ENCODE results near the gene SNX27. TPM values are rescaled to one million over a fixed set of nuclear protein-coding genes. Genes with fewer than 3 reads are reported as not detected.
"Not testable (repeated sequence)": the region's sequence is repeated elsewhere in the genome, so short reads cannot be mapped to it uniquely, and the experiment has no call there.

Gene SNX27
- polyA plus RNA-seq, 4 donors = 4.3 to 19.2 (median 7.0) TPM

GRCh38 chr1:151655371-151655770 lies 43.5 kb downstream of the SNX27 start:
- Histone ChIP-seq H3K27ac (ENCODE audit: low read depth in 1 of 3, low read length in 2 of 3) (no peak overlapping the region), H3K27me3 (ENCODE audit: control insufficient read depth in 3 of 3, insufficient read depth in 3 of 3, low read length in 3 of 3) (no peaks in the 10 kb centered on the region), H3K4me3 (ENCODE audit: low read depth in 1 of 3, low read length in 3 of 3) (no peak overlapping the region), H3K9me3 (ENCODE audit: control insufficient read depth in 2 of 2, insufficient read depth in 1 of 2, low read depth in 1 of 2, low read length in 1 of 2) (peaks cover 0 to 17% of the 10 kb centered on the region in 2 donors), H3K36me3 (ENCODE audit: control insufficient read depth in 3 of 3, insufficient read depth in 2 of 3, low read depth in 1 of 3, low read length in 3 of 3) (peaks cover 0 to 34% (median 0%) of the 10 kb centered on the region in 3 donors), H3K4me1 (ENCODE audit: control insufficient read depth in 3 of 3, insufficient read depth in 2 of 3, low read depth in 1 of 3, low read length in 2 of 3) (peaks cover 0 to 3% (median 0%) of the 10 kb centered on the region in 3 donors)
- no peak for DNase-seq
- WGBS, 3 donors = 69 to 88% (median 74%) methylated on average over 3 of the region's 3 CpGs
- no peak for FAIRE-seq

GRCh38 chr1:151661751-151662150 lies 49.9 kb downstream of the SNX27 start:
- peaks cover 0 to 24% (median 2%) of the 10 kb centered on the region in 3 donors for H3K36me3 ChIP-seq (ENCODE audit: control insufficient read depth in 3 of 3, insufficient read depth in 2 of 3, low read depth in 1 of 3, low read length in 3 of 3)
- 8 to 45% (median 28%) methylated on average over 6 of the region's 6 CpGs for WGBS, 3 donors
- H3K27ac ChIP-seq (ENCODE audit: low read depth in 1 of 3, low read length in 2 of 3) = peak overlapping the region; percentile 14 to 51 (median 20)
- H3K27me3 ChIP-seq (ENCODE audit: control insufficient read depth in 3 of 3, insufficient read depth in 3 of 3, low read length in 3 of 3) = no peaks in the 10 kb centered on the region
- DNase-seq (peak; percentile 44 to 65), FAIRE-seq (no peak)
- no peaks in the 10 kb centered on the region for H3K9me3 ChIP-seq (ENCODE audit: control insufficient read depth in 2 of 2, insufficient read depth in 1 of 2, low read depth in 1 of 2, low read length in 1 of 2)
- no peak overlapping the region for H3K4me3 ChIP-seq (ENCODE audit: low read depth in 1 of 3, low read length in 3 of 3)
- peaks cover 0 to 3% (median 0%) of the 10 kb centered on the region in 3 donors for H3K4me1 ChIP-seq (ENCODE audit: control insufficient read depth in 3 of 3, insufficient read depth in 2 of 3, low read depth in 1 of 3, low read length in 2 of 3)

GRCh38 chr1:151668090-151668489 lies 56.2 kb downstream of the SNX27 start:
- no peaks in the 10 kb centered on the region for H3K27me3 ChIP-seq (ENCODE audit: control insufficient read depth in 3 of 3, insufficient read depth in 3 of 3, low read length in 3 of 3)
- H3K4me3 ChIP-seq (ENCODE audit: low read depth in 1 of 3, low read length in 3 of 3) = no peak overlapping the region
- peaks cover 0 to 7% (median 2%) of the 10 kb centered on the region in 3 donors for H3K36me3 ChIP-seq (ENCODE audit: control insufficient read depth in 3 of 3, insufficient read depth in 2 of 3, low read depth in 1 of 3, low read length in 3 of 3)
- FAIRE-seq = no peak
- 78 to 87% (median 86%) methylated on average over 3 of the region's 3 CpGs for WGBS, 3 donors
- H3K4me1 ChIP-seq (ENCODE audit: control insufficient read depth in 3 of 3, insufficient read depth in 2 of 3, low read depth in 1 of 3, low read length in 2 of 3) = no peaks in the 10 kb centered on the region
- peaks cover 0 to 4% of the 10 kb centered on the region in 2 donors for H3K9me3 ChIP-seq (ENCODE audit: control insufficient read depth in 2 of 2, insufficient read depth in 1 of 2, low read depth in 1 of 2, low read length in 1 of 2)
- DNase-seq = no peak
- H3K27ac ChIP-seq (ENCODE audit: low read depth in 1 of 3, low read length in 2 of 3) = no peak overlapping the region

- H3K4me3 ChIP-seq (ENCODE audit: low read depth in 1 of 3, low read length in 3 of 3); H3K27me3 ChIP-seq (ENCODE audit: control insufficient read depth in 3 of 3, insufficient read depth in 3 of 3, low read length in 3 of 3); H3K36me3 ChIP-seq (ENCODE audit: control insufficient read depth in 3 of 3, insufficient read depth in 2 of 3, low read depth in 1 of 3, low read length in 3 of 3); H3K4me1 ChIP-seq (ENCODE audit: control insufficient read depth in 3 of 3, insufficient read depth in 2 of 3, low read depth in 1 of 3, low read length in 2 of 3); DNase-seq; H3K9me3 ChIP-seq (ENCODE audit: control insufficient read depth in 2 of 2, insufficient read depth in 1 of 2, low read depth in 1 of 2, low read length in 1 of 2); FAIRE-seq; H3K27ac ChIP-seq (ENCODE audit: low read depth in 1 of 3, low read length in 2 of 3): not testable (repeated sequence)
- WGBS, 3 donors = 87 to 92% (median 91%) methylated on average over 2 of the region's 2 CpGs
Observed at GRCh38 chr1:151670036-151670675, 58.3 kb downstream of the SNX27 start.

GRCh38 chr1:151673407-151673806 lies 61.6 kb downstream of the SNX27 start:
- DNase-seq (no peak), FAIRE-seq (no peak)
- Histone ChIP-seq H3K9me3 (ENCODE audit: control insufficient read depth in 2 of 2, insufficient read depth in 1 of 2, low read depth in 1 of 2, low read length in 1 of 2) (peaks cover 0 to 4% of the 10 kb centered on the region in 2 donors), H3K27me3 (ENCODE audit: control insufficient read depth in 3 of 3, insufficient read depth in 3 of 3, low read length in 3 of 3) (no peaks in the 10 kb centered on the region), H3K4me3 (ENCODE audit: low read depth in 1 of 3, low read length in 3 of 3) (no peak overlapping the region), H3K27ac (ENCODE audit: low read depth in 1 of 3, low read length in 2 of 3) (no peak overlapping the region), H3K36me3 (ENCODE audit: control insufficient read depth in 3 of 3, insufficient read depth in 2 of 3, low read depth in 1 of 3, low read length in 3 of 3) (peaks cover 0 to 15% (median 0%) of the 10 kb centered on the region in 3 donors), H3K4me1 (ENCODE audit: control insufficient read depth in 3 of 3, insufficient read depth in 2 of 3, low read depth in 1 of 3, low read length in 2 of 3) (no peaks in the 10 kb centered on the region)
- WGBS, 3 donors = 72 to 79% (median 77%) methylated on average over 1 of the region's 1 CpG

- no peak for FAIRE-seq
- 65 to 73% (median 67%) methylated on average over 4 of the region's 4 CpGs for WGBS, 3 donors
- DNase-seq = no peak
- Histone ChIP-seq H3K4me3 (ENCODE audit: low read depth in 1 of 3, low read length in 3 of 3) (no peak overlapping the region), H3K36me3 (ENCODE audit: control insufficient read depth in 3 of 3, insufficient read depth in 2 of 3, low read depth in 1 of 3, low read length in 3 of 3) (peaks cover 0 to 33% (median 0%) of the 10 kb centered on the region in 3 donors), H3K27ac (ENCODE audit: low read depth in 1 of 3, low read length in 2 of 3) (peak overlapping the region in 1 of 3 donors; percentile 54), H3K9me3 (ENCODE audit: control insufficient read depth in 2 of 2, insufficient read depth in 1 of 2, low read depth in 1 of 2, low read length in 1 of 2) (no peaks in the 10 kb centered on the region), H3K27me3 (ENCODE audit: control insufficient read depth in 3 of 3, insufficient read depth in 3 of 3, low read length in 3 of 3) (no peaks in the 10 kb centered on the region), H3K4me1 (ENCODE audit: control insufficient read depth in 3 of 3, insufficient read depth in 2 of 3, low read depth in 1 of 3, low read length in 2 of 3) (no peaks in the 10 kb centered on the region)
Observed at GRCh38 chr1:151680391-151680790, 68.5 kb downstream of the SNX27 start.

GRCh38 chr1:151680826-151681225 lies 69.0 kb downstream of the SNX27 start:
- Histone ChIP-seq H3K36me3 (ENCODE audit: control insufficient read depth in 3 of 3, insufficient read depth in 2 of 3, low read depth in 1 of 3, low read length in 3 of 3) (peaks cover 0 to 33% (median 0%) of the 10 kb centered on the region in 3 donors), H3K27me3 (ENCODE audit: control insufficient read depth in 3 of 3, insufficient read depth in 3 of 3, low read length in 3 of 3) (no peaks in the 10 kb centered on the region), H3K4me1 (ENCODE audit: control insufficient read depth in 3 of 3, insufficient read depth in 2 of 3, low read depth in 1 of 3, low read length in 2 of 3) (no peaks in the 10 kb centered on the region), H3K4me3 (ENCODE audit: low read depth in 1 of 3, low read length in 3 of 3) (no peak overlapping the region), H3K9me3 (ENCODE audit: control insufficient read depth in 2 of 2, insufficient read depth in 1 of 2, low read depth in 1 of 2, low read length in 1 of 2) (no peaks in the 10 kb centered on the region), H3K27ac (ENCODE audit: low read depth in 1 of 3, low read length in 2 of 3) (peak overlapping the region in 1 of 3 donors; percentile 54)
- DNase-seq = no peak
- WGBS, 3 donors = 47 to 48% (median 47%) methylated on average over 3 of the region's 3 CpGs
- no peak for FAIRE-seq

GRCh38 chr1:151681923-151682322 lies 70.1 kb downstream of the SNX27 start:
- FAIRE-seq = no peak
- WGBS, 3 donors = 89 to 94% (median 93%) methylated on average over 2 of the region's 2 CpGs
- peaks cover 0 to 30% (median 0%) of the 10 kb centered on the region in 3 donors for H3K36me3 ChIP-seq (ENCODE audit: control insufficient read depth in 3 of 3, insufficient read depth in 2 of 3, low read depth in 1 of 3, low read length in 3 of 3)
- H3K9me3 ChIP-seq (ENCODE audit: control insufficient read depth in 2 of 2, insufficient read depth in 1 of 2, low read depth in 1 of 2, low read length in 1 of 2) = no peaks in the 10 kb centered on the region
- no peak overlapping the region for H3K27ac ChIP-seq (ENCODE audit: low read depth in 1 of 3, low read length in 2 of 3)
- H3K27me3 ChIP-seq (ENCODE audit: control insufficient read depth in 3 of 3, insufficient read depth in 3 of 3, low read length in 3 of 3) = no peaks in the 10 kb centered on the region
- H3K4me1 ChIP-seq (ENCODE audit: control insufficient read depth in 3 of 3, insufficient read depth in 2 of 3, low read depth in 1 of 3, low read length in 2 of 3) = no peaks in the 10 kb centered on the region
- no peak for DNase-seq
- H3K4me3 ChIP-seq (ENCODE audit: low read depth in 1 of 3, low read length in 3 of 3) = no peak overlapping the region

- H3K27ac ChIP-seq (ENCODE audit: low read depth in 1 of 3, low read length in 2 of 3); H3K27me3 ChIP-seq (ENCODE audit: control insufficient read depth in 3 of 3, insufficient read depth in 3 of 3, low read length in 3 of 3); FAIRE-seq; H3K9me3 ChIP-seq (ENCODE audit: control insufficient read depth in 2 of 2, insufficient read depth in 1 of 2, low read depth in 1 of 2, low read length in 1 of 2); H3K4me1 ChIP-seq (ENCODE audit: control insufficient read depth in 3 of 3, insufficient read depth in 2 of 3, low read depth in 1 of 3, low read length in 2 of 3); DNase-seq; H3K4me3 ChIP-seq (ENCODE audit: low read depth in 1 of 3, low read length in 3 of 3): not testable (repeated sequence)
- 90 to 96% (median 94%) methylated on average over 7 of the region's 7 CpGs for WGBS, 3 donors
- peaks cover 0 to 30% (median 0%) of the 10 kb centered on the region in 3 donors for H3K36me3 ChIP-seq (ENCODE audit: control insufficient read depth in 3 of 3, insufficient read depth in 2 of 3, low read depth in 1 of 3, low read length in 3 of 3)
Observed at GRCh38 chr1:151682901-151683300, 71.1 kb downstream of the SNX27 start.

Measured in small intestine (tissue), 7 donors.